SIG-M5 treated with dmso at 0.1 percent for 504 hours (cell line): ENCODE measurements around the gene MRPL38.
"Not testable (repeated sequence)": the region's sequence is repeated elsewhere in the genome, so short reads cannot be mapped to it uniquely, and the experiment has no call there.

ENCODE experiments used
- DNase-seq: peaks from one replicate; lab custom pipeline; 2025; ENCODE audit not compliant: unreplicated experiment; lab: John Stamatoyannopoulos, UW

The MRPL38 gene

GRCh38 chr17:75876938-75877751 lies 27.5 kb downstream of the MRPL38 start:
- DNase-seq = no peak

- DNase-seq = no peak
Observed at GRCh38 chr17:75876190-75876937, 28.3 kb downstream of the MRPL38 start.

- DNase-seq = no peak
Observed at GRCh38 chr17:75875940-75876189, 28.8 kb downstream of the MRPL38 start.

- no peak for DNase-seq
Observed at GRCh38 chr17:75875182-75875939, 29.3 kb downstream of the MRPL38 start.

GRCh38 chr17:75874323-75875181 lies 30.1 kb downstream of the MRPL38 start:
- no peak for DNase-seq

GRCh38 chr17:75873587-75874322 lies 30.9 kb downstream of the MRPL38 start:
- DNase-seq = no peak

GRCh38 chr17:75872434-75873351 lies 32.0 kb downstream of the MRPL38 start:
- peak; percentile 19 for DNase-seq

- DNase-seq = not testable (repeated sequence)
Observed at GRCh38 chr17:75870228-75870627, 34.5 kb downstream of the MRPL38 start.

GRCh38 chr17:75869282-75870141 lies 35.2 kb downstream of the MRPL38 start:
- DNase-seq = no peak

GRCh38 chr17:75868730-75869281 lies 35.9 kb downstream of the MRPL38 start:
- not testable (repeated sequence) for DNase-seq

GRCh38 chr17:75865404-75866188 lies 39.1 kb downstream of the MRPL38 start:
- DNase-seq = not testable (repeated sequence)

- not testable (repeated sequence) for DNase-seq
Observed at GRCh38 chr17:75864887-75865286, 39.8 kb downstream of the MRPL38 start.

GRCh38 chr17:75864448-75864871 lies 40.2 kb downstream of the MRPL38 start:
- peak; percentile 66 for DNase-seq

- peak; percentile 24 for DNase-seq
Observed at GRCh38 chr17:75861927-75862317, 42.8 kb downstream of the MRPL38 start.

- not testable (repeated sequence) for DNase-seq
Observed at GRCh38 chr17:75859358-75859757, 45.3 kb downstream of the MRPL38 start.

- DNase-seq = peak; percentile 61
Observed at GRCh38 chr17:75856062-75856756, 48.5 kb downstream of the MRPL38 start.
